Muscle layer of duodenum (tissue), 2 donors: Measurements from ENCODE around the gene CDC5L.

Source experiments
- H3K27ac ChIP-seq: one replicate; pipeline ENCODE4 v1.7.0; 2013; ENCODE audit warnings: mild to moderate bottlenecking, low read length
- H3K27me3 ChIP-seq: one replicate; pipeline ENCODE4 v1.7.0; 2013; ENCODE audit warnings: low read depth, mild to moderate bottlenecking, control low read depth, low read length
- H3K36me3 ChIP-seq, 2 donors: one replicate each; pipeline ENCODE4 v1.7.0; 2013; ENCODE audit warnings: low read length in 2 of 2, control low read depth in 1 of 2, mild to moderate bottlenecking in 1 of 2; ENCODE audit not compliant: insufficient read depth in 2 of 2, control insufficient read depth in 1 of 2
- H3K4me1 ChIP-seq, 2 donors: one replicate each; pipeline ENCODE4 v1.7.0; 2013; ENCODE audit warnings: low read length in 2 of 2, mild to moderate bottlenecking in 2 of 2, control low read depth in 1 of 2, moderate library complexity in 1 of 2; ENCODE audit not compliant: insufficient read depth in 2 of 2, control insufficient read depth in 1 of 2
- H3K4me3 ChIP-seq, 2 donors: one replicate each; pipeline ENCODE4 v1.7.0; 2013; ENCODE audit warnings: low read length in 2 of 2, low read depth in 1 of 2, mild to moderate bottlenecking in 1 of 2
- H3K9me3 ChIP-seq, 2 donors: one replicate each; pipeline ENCODE4 v1.7.0; 2013; ENCODE audit warnings: low read length in 2 of 2, control low read depth in 1 of 2, mild to moderate bottlenecking in 1 of 2; ENCODE audit not compliant: control insufficient read depth in 1 of 2
- donor health status: healthy.

Gene CDC5L

DNA sequence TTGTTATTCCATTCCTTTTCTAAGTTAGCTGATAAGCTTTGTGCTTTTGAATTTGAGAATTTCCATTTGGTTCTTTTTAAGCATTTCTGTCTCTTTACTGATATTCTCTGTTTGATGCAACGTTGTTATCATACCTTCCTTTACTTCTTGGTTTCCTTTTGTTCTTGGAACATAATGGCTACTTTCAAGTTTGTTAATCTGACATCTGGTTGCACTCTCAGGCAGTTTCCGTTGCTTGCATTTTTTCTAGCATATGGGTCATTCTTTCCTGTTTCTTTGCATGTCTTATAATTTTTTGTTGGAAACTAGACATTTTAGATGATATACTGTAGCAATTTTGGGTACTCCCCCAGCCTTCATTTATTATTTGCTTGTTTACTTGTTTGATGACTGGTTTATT lies 12.5 kb downstream of the CDC5L start:
- Histone ChIP-seq H3K36me3 (peaks cover 31 to 47% of the 10 kb centered on the region in 2 donors), H3K27ac (no peak overlapping the region), H3K9me3 (no peaks in the 10 kb centered on the region), H3K27me3 (no peaks in the 10 kb centered on the region), H3K4me1 (no peaks in the 10 kb centered on the region), H3K4me3 (no peak overlapping the region)

DNA sequence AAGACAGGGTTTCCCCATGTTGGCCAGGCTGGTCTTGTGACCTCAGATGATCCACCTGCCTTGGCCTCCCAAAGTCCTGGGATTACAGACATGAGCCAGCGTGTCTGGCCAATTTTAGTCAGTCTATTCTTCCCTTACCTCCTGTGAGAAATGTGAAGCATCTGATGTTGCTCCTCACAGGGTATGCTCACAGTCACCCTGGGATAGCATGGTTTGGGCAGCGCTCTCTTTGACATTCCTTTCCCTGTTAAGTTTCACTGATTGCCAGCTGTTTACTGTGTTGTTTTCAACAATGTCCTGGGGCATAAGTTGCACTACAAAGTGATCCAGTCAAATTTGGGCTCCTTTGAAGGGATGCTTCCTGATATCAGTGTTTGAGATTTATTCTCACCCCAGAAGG lies 13.1 kb downstream of the CDC5L start:
- H3K27me3 ChIP-seq: no peaks in the 10 kb centered on the region
- no peaks in the 10 kb centered on the region for H3K4me1 ChIP-seq
- peaks cover 25 to 47% of the 10 kb centered on the region in 2 donors for H3K36me3 ChIP-seq
- no peak overlapping the region for H3K27ac ChIP-seq
- no peak overlapping the region for H3K4me3 ChIP-seq
- no peaks in the 10 kb centered on the region for H3K9me3 ChIP-seq

DNA sequence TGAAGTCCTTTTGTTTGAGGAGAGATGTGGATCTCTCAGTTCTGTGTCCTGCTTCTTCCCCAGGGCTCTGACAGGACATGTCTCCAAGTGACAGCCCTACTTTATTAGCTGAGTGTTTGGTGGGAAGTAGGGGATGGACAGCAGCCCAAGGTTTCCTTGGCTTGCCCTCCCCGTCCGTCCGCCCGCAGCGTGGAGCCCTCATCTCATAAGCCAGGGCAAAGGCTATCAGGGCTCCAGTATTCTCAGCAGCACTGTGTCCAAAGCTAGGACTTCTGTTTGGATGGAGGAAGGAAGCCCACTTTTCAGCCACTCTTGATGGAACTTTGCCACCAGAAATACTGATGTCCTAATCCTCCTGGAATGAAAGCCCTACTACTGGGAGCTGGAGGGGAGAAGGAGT lies 13.6 kb downstream of the CDC5L start:
- Histone ChIP-seq H3K36me3 (peaks cover 20 to 47% of the 10 kb centered on the region in 2 donors), H3K27ac (no peak overlapping the region), H3K9me3 (no peaks in the 10 kb centered on the region), H3K27me3 (no peaks in the 10 kb centered on the region), H3K4me1 (no peaks in the 10 kb centered on the region), H3K4me3 (no peak overlapping the region)

DNA sequence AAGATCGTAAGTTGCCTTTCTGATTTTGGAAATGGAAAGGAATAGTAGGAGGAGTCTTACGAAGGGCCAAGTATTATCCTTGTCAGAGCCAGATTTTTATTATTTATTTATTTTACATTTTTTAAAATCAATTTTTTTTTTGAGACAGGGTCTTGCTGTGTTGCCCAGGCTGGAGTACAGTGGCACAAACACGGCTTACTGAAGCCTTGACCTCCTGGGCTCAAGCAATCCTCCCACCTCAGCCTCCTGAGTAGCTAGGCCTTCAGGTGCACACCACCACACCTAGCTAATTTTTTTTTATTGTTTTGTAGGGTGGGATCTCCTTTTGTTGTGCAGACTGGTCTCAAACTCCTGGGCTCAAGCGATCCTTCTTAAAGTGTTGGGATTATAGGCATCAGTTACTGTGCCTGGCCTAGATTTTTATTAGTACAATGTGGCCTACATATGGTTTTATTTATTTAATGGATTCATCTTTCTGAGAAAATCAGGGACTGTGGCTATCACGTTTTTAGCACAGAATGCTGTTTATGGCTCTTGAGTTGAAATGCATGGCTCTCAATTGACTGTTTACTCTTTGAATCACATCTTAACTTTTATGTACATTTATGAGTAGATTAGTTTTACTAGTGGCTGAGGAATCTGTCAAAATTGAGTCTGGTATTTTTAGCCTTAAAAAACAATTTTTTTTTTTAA lies 16.7 kb downstream of the CDC5L start:
- Histone ChIP-seq H3K4me1 (no peaks in the 10 kb centered on the region), H3K27me3 (no peaks in the 10 kb centered on the region), H3K4me3 (no peak overlapping the region), H3K9me3 (no peaks in the 10 kb centered on the region), H3K36me3 (peaks cover 38 to 45% of the 10 kb centered on the region in 2 donors), H3K27ac (no peak overlapping the region)

DNA sequence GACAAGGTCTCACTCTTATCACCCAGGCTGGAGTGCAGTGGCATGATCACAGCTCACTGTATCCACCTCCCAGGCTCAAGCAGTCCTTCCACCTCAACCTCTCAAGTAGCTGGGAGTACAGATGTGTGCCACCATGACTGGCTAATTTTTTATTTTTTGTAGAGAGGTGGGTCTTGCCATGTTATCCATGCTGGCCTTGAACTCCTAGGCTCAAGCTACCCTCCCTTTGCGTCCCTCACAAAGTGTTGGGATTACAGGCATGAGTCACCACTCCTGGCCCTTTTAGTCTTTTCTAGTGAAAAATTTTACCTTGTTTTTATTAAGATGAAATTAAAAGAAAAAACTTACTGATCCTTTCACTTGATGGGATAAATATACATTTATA lies 17.2 kb downstream of the CDC5L start:
- H3K27me3 ChIP-seq: no peaks in the 10 kb centered on the region
- H3K4me1 ChIP-seq: no peaks in the 10 kb centered on the region
- H3K9me3 ChIP-seq: no peaks in the 10 kb centered on the region
- no peak overlapping the region for H3K27ac ChIP-seq
- no peak overlapping the region for H3K4me3 ChIP-seq
- H3K36me3 ChIP-seq: peaks cover 44 to 48% of the 10 kb centered on the region in 2 donors

DNA sequence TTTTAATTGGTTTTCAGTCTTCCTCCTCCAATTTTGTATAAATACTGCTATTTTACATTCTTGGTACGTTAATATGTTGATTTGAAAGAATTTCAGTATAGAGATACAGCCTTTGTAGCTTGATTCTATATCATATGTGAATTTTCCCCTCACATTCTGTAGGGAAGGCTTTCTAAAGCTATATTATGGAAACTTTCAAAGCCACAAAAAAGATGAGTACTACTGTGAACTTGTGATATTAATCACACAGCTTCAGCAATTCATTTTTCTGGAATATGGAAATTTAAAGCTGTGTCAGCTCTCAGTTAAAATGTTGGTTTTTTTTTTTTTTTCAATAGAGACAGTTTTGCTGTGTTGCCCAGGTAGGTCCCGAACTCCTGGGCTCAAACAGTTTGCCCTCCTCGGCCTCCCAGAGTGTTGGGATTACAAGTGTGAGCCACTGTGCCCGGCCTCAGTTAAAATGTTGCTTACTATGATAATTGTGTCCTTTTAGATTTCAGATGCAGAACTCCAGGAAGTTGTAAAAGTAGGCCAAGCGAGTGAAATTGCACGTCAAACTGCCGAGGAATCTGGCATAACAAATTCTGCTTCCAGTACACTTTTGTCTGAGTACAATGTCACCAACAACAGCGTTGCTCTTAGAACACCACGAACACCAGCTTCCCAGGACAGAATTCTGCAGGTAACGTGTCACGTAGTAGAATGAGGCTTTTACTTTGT lies 20.6 kb downstream of the CDC5L start:
- Histone ChIP-seq H3K4me3 (no peak overlapping the region), H3K36me3 (peaks cover 54% of the 10 kb centered on the region in 2 donors), H3K27me3 (no peaks in the 10 kb centered on the region), H3K9me3 (no peaks in the 10 kb centered on the region), H3K4me1 (no peaks in the 10 kb centered on the region), H3K27ac (no peak overlapping the region)

DNA sequence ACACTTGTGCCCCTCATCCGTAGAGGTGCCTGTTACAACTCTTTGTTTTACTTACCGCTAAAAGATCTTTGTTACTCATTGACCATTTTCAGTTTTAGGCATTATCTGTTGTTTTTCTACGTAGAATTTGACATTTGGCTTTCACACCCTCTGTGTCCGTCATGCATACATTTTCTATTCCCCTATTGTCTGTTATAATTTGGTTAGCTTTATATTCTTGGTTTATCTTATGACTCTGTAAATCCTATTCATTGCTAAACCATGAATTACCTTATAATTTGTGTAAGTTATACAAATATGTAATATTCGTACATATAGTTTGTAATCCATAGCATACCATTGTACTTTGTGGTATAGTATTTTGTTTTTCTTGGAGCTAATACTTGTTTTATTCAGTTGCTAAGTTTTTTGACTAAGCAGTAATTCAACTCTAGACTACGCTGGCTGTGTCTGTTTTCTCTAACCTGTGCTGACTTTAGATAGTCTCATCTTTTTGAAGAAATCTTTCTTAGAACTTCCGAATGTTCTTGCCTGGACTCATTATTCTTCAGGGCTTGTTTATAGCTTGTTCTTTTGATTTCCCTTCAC lies 21.8 kb downstream of the CDC5L start:
- H3K36me3 ChIP-seq: peaks cover 53 to 61% of the 10 kb centered on the region in 2 donors
- no peak overlapping the region for H3K27ac ChIP-seq
- H3K4me3 ChIP-seq: no peak overlapping the region
- H3K4me1 ChIP-seq: no peaks in the 10 kb centered on the region
- H3K27me3 ChIP-seq: no peaks in the 10 kb centered on the region
- H3K9me3 ChIP-seq: no peaks in the 10 kb centered on the region

DNA sequence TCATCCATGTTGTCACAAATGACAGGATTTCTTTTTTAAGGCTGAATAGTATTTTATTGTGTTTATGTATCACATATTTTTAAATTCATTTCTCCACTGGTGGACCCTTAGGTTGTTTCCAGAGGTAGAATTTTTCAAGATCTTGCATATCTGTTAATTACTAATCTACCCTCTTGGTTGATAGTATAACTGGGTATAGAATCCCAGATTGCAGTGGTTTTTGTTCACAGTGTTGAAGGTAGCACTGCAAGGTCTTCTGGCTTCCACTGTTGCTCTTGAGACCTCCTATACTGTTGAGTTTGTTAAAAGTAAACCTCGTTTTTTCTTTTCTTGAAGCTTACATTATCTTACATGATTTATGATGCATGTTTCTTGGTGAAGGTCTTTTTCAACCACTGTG lies 22.9 kb downstream of the CDC5L start:
- no peak overlapping the region for H3K4me3 ChIP-seq
- H3K27me3 ChIP-seq: no peaks in the 10 kb centered on the region
- no peaks in the 10 kb centered on the region for H3K9me3 ChIP-seq
- no peak overlapping the region for H3K27ac ChIP-seq
- H3K4me1 ChIP-seq: no peaks in the 10 kb centered on the region
- H3K36me3 ChIP-seq: peaks cover 46 to 63% of the 10 kb centered on the region in 2 donors

DNA sequence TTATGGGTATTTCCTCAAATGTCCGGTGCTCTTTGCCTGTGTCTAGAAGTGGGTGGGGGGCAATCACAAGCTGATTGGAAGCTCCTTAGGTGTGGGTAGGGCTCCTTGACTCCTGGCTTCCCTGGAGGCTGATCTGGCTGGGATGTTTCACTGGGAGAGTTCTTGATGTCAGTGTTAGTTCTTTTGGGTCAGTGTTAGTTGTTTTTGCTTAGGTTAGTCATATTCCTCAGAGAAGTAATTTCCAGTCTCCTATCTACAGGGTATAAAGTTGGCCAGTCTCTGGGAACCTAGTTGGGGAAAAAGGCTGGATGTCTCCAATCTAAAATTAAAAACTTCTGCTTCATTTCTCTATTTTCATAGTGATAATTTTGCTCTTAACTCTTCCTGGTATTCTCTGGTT lies 23.6 kb downstream of the CDC5L start:
- Histone ChIP-seq H3K4me3 (no peak overlapping the region), H3K4me1 (no peaks in the 10 kb centered on the region), H3K27ac (no peak overlapping the region), H3K36me3 (peaks cover 39 to 67% of the 10 kb centered on the region in 2 donors), H3K9me3 (no peaks in the 10 kb centered on the region), H3K27me3 (no peaks in the 10 kb centered on the region)

DNA sequence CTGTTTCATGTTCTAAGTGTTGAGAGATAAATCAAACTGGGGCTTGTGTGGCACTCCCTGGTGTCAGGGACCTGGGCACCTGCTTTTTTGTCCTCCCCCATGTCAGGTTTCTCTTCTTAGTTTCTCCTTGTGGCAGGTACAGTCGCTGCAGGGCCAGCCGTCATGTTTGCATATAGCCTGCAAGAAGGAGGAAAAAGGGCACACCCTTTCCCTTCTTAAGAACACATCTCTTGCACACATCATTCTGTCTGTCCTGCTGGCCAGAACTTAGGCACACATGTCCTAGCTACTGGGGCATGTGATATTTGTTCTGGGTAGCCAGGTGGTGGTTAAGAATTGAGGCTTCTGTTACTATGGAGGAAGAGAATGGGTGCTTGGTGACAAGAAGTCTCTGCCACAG lies 27.9 kb downstream of the CDC5L start:
- Histone ChIP-seq H3K36me3 (peaks cover 20 to 51% of the 10 kb centered on the region in 2 donors), H3K4me1 (no peaks in the 10 kb centered on the region), H3K27me3 (no peaks in the 10 kb centered on the region), H3K4me3 (no peak overlapping the region), H3K9me3 (no peaks in the 10 kb centered on the region), H3K27ac (no peak overlapping the region)

DNA sequence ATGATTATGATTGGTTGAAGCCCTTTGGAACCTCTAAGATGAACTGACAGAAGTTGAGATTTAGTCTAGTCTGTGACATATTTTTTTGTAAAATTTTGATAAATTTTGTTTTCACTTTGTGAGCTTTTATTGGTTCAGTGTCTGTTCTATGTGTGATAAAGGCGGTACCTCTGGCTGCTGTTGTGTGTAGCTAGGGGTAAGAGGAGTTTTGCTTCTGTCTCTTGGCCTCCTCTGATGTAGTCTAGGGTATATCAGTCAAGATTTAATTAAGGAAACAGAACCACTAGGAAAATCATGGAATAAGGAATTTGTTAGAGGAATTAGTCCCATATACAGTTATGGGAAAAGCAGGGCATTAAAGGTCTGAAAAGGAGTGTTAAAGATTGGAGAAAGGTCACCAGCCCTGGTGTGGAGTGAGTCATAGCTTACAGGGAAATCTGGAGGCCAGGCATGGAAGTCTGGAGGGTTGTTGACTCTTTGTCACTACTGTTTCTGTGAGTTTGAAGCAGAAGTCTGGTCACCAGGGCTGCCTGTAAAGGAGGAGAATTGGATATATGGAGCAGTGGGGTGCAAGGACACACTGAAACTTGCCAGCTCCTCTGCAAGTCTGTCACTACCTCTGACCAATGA lies 28.5 kb downstream of the CDC5L start:
- H3K36me3 ChIP-seq: peaks cover 23 to 54% of the 10 kb centered on the region in 2 donors

More for the DNA sequence above, 28.5 kb downstream of the CDC5L start:
- H3K9me3 ChIP-seq: no peaks in the 10 kb centered on the region
- H3K27ac ChIP-seq: no peak overlapping the region
- H3K4me1 ChIP-seq: no peaks in the 10 kb centered on the region
- no peaks in the 10 kb centered on the region for H3K27me3 ChIP-seq
- H3K4me3 ChIP-seq: no peak overlapping the region
